DND-41 (cell line): ENCODE measurements around the gene DCUN1D2.
"Not testable (repeated sequence)": the region's sequence is repeated elsewhere in the genome, so short reads cannot be mapped to it uniquely, and the experiment has no call there.

ENCODE experiments used
- ATAC-seq: fragments of 200-7000 bp; cut with Tn5 transposase; 3 replicates; pipeline ENCODE4 v1.9.1; 2021; ENCODE audit warnings: low read depth; ENCODE audit not compliant: insufficient read depth
- DNase-seq: peaks from one replicate; pipeline ENCODE4 v3.0.0-alpha.2; 2020
- H2AFZ ChIP-seq: 2 replicates; pipeline ENCODE4 v1.6.0; 2012; ENCODE audit warnings: low read depth, low read length
- H3K27ac ChIP-seq: 2 replicates; pipeline ENCODE4 v1.5.1; 2012; ENCODE audit warnings: low read length, inconsistent platforms
- H3K27me3 ChIP-seq: fragments of 200-600 bp; sonication (generic); 2 replicates; pipeline ENCODE4 v1.6.0; 2012; ENCODE audit warnings: low read length, mild to moderate bottlenecking, inconsistent platforms; ENCODE audit not compliant: insufficient read depth, poor library complexity
- H3K36me3 ChIP-seq: 2 replicates; pipeline ENCODE4 v1.5.1; 2012; ENCODE audit warnings: low read length, inconsistent platforms; ENCODE audit not compliant: insufficient read depth
- H3K4me1 ChIP-seq: 2 replicates; pipeline ENCODE4 v1.5.1; 2012; ENCODE audit warnings: mild to moderate bottlenecking, low read length; ENCODE audit not compliant: insufficient read depth
- H3K4me2 ChIP-seq: 2 replicates; pipeline ENCODE4 v1.6.0; 2012; ENCODE audit warnings: mild to moderate bottlenecking, moderate library complexity, low read length, inconsistent platforms; ENCODE audit not compliant: insufficient read depth
- H3K4me3 ChIP-seq, 2 experiments: fragments of 200-600 bp in 1 of 2; shearing (Covaris generic) in 1 of 2; 2 replicates each; pipeline ENCODE4 v1.5.1; 2012 to 2016; ENCODE audit warnings: inconsistent platforms in 2 of 2, low read length in 2 of 2, mild to moderate bottlenecking in 2 of 2, low read depth in 1 of 2, moderate library complexity in 1 of 2
- H3K79me2 ChIP-seq: 2 replicates; pipeline ENCODE4 v1.6.0; 2012; ENCODE audit warnings: low read length, inconsistent platforms; ENCODE audit not compliant: insufficient read depth
- H3K9ac ChIP-seq: 2 replicates; pipeline ENCODE4 v1.6.0; 2012; ENCODE audit warnings: low read depth, mild to moderate bottlenecking, inconsistent platforms, low read length, moderate library complexity
- H3K9me3 ChIP-seq: 2 replicates; pipeline ENCODE4 v1.5.1; 2012; ENCODE audit warnings: low read length, moderate library complexity, mild to moderate bottlenecking, inconsistent platforms; ENCODE audit not compliant: insufficient read depth, severe bottlenecking
- H4K20me1 ChIP-seq: 2 replicates; pipeline ENCODE4 v1.6.0; 2012; ENCODE audit warnings: low read length; ENCODE audit not compliant: insufficient read depth
- CTCF ChIP-seq: IDR thresholded peaks from 2 replicates; pipeline ENCODE4 v1.5.1; 2012; ENCODE audit warnings: borderline replicate concordance, low read length, moderate library complexity, mild to moderate bottlenecking; ENCODE audit not compliant: poor library complexity, severe bottlenecking; ENCODE audit errors: extremely low read depth
- EZH2 ChIP-seq: IDR thresholded peaks from 3 replicates; pipeline ENCODE4 v1.6.1; 2012; ENCODE audit warnings: borderline replicate concordance, low read depth, mild to moderate bottlenecking, moderate library complexity, low read length, inconsistent platforms; ENCODE audit not compliant: severe bottlenecking

DCUN1D2 gene

GRCh38 chr13:113452466-113452865 is 38.0 kb downstream of the DCUN1D2 start:
- no peak overlapping the region for H3K27ac ChIP-seq
- no peak overlapping the region for H3K4me2 ChIP-seq

GRCh38 chr13:113451951-113452421 is 38.5 kb downstream of the DCUN1D2 start:
- H3K4me1 ChIP-seq = no peaks in the 10 kb centered on the region
- H3K9ac ChIP-seq = no peak overlapping the region
- no peak overlapping the region for H3K4me3 ChIP-seq
- ATAC-seq (no peak), DNase-seq (no peak)
- H3K27ac ChIP-seq = no peak overlapping the region
- H3K79me2 ChIP-seq = no peaks in the 10 kb centered on the region
- H3K9me3 ChIP-seq = no peaks in the 10 kb centered on the region
- peaks cover 35% of the 10 kb centered on the region for H4K20me1 ChIP-seq
- no peak overlapping the region for H2AFZ ChIP-seq
- peaks cover 22% of the 10 kb centered on the region for H3K36me3 ChIP-seq
- no peaks in the 10 kb centered on the region for H3K27me3 ChIP-seq
- H3K4me2 ChIP-seq = no peak overlapping the region
- TF ChIP-seq CTCF (no peak), EZH2 (no peak)

More at GRCh38 chr13:113452466-113452865, 38.0 kb downstream of the DCUN1D2 start:
- no peak overlapping the region for H2AFZ ChIP-seq
- no peaks in the 10 kb centered on the region for H3K9me3 ChIP-seq
- no peak overlapping the region for H3K9ac ChIP-seq
- no peaks in the 10 kb centered on the region for H3K79me2 ChIP-seq
- DNase-seq (no peak), ATAC-seq (no peak)
- TF ChIP-seq CTCF (no peak), EZH2 (no peak)
- H3K4me1 ChIP-seq = no peaks in the 10 kb centered on the region
- H3K4me3 ChIP-seq = no peak overlapping the region
- peaks cover 32% of the 10 kb centered on the region for H4K20me1 ChIP-seq
- no peaks in the 10 kb centered on the region for H3K27me3 ChIP-seq
- H3K36me3 ChIP-seq = peaks cover 26% of the 10 kb centered on the region

- H3K36me3 ChIP-seq = peaks cover 15% of the 10 kb centered on the region
- not testable (repeated sequence) for H3K9ac ChIP-seq, H3K79me2 ChIP-seq, H3K27ac ChIP-seq, H3K9me3 ChIP-seq, H3K27me3 ChIP-seq, H3K4me1 ChIP-seq, H3K4me2 ChIP-seq, ATAC-seq, H2AFZ ChIP-seq, H3K4me3 ChIP-seq
- DNase-seq = peak; percentile 49
- TF ChIP-seq CTCF = peak; percentile 22
- peaks cover 40% of the 10 kb centered on the region for H4K20me1 ChIP-seq
These were observed 39.5 kb downstream of the DCUN1D2 start for GRCh38 chr13:113450861-113451620.

- not testable (repeated sequence) for H3K27ac ChIP-seq, H3K9me3 ChIP-seq, H3K79me2 ChIP-seq, DNase-seq, H3K4me3 ChIP-seq, H3K27me3 ChIP-seq, ATAC-seq, H2AFZ ChIP-seq, H3K4me2 ChIP-seq, H3K9ac ChIP-seq, H3K36me3 ChIP-seq
- peaks cover 15% of the 10 kb centered on the region for H3K4me1 ChIP-seq
- H4K20me1 ChIP-seq = peaks cover 37% of the 10 kb centered on the region
These were observed 40.2 kb downstream of the DCUN1D2 start for GRCh38 chr13:113450348-113450744.
